ENCODE data around the gene HFE. TPM values are rescaled to one million over a fixed set of nuclear protein-coding genes. Genes with fewer than 3 reads are reported as not detected.
"Not testable (repeated sequence)": the region's sequence is repeated elsewhere in the genome, so short reads cannot be mapped to it uniquely, and the experiment has no call there.

The HFE gene
- 1 to 10 TPM; 3.1 to 3.4 TPM for total RNA-seq

GRCh38 chr6:26087284-26088115 is at the start of gene HFE:
TSS of gene HFE (plus strand) at chr6:26087429. CDS start at chr6:26087441, 12 bp downstream.
- peaks cover 3% of the 10 kb centered on the region for H3K36me3 Mint-ChIP-seq (ENCODE audit: low read depth)
- POLR2A ChIA-PET, result interaction anchor here (0.7 to 3.5 kb wide), 15 partner anchors 9 to 1727 kb away, joined by 3 to 50 read pairs (median 8); a partner anchor contains a TSS

GRCh38 chr6:26041946-26042345 is 45.3 kb upstream of the HFE start:
- no peaks in the 10 kb centered on the region for H3K27me3 Mint-ChIP-seq
- no peak overlapping the region for H3K4me3 Mint-ChIP-seq
- POLR2A ChIA-PET, result interaction anchor here (5.3 to 16.9 kb wide), 5 partner anchors 13 to 1091 kb away, joined by 49 to 2531 read pairs (median 276); a partner anchor contains a TSS
- peaks cover 32% of the 10 kb centered on the region for H3K4me1 Mint-ChIP-seq
- H3K27ac Mint-ChIP-seq, result peak overlapping the region; percentile 99
- H3K36me3 Mint-ChIP-seq (ENCODE audit: low read depth), result peaks cover 3% of the 10 kb centered on the region
- no peaks in the 10 kb centered on the region for H3K9me3 Mint-ChIP-seq
- DNase-seq, result no peak
- CTCF ChIA-PET, result interaction anchor here (2.6 kb wide), 1 partner anchor 15 kb away, joined by 36 read pairs; a partner anchor contains a TSS

More at GRCh38 chr6:26087284-26088115, at the start of gene HFE:
- H3K27me3 Mint-ChIP-seq, result peaks cover 8% of the 10 kb centered on the region
- DNase-seq, result peak; percentile 37
- peak within 1 kb of the TSS; percentile 77 for H3K4me3 Mint-ChIP-seq
- H3K27ac Mint-ChIP-seq, result peak within 1 kb of the TSS; percentile 47
- CTCF ChIA-PET, result interaction anchor here (0.9 to 5.0 kb wide), 7 partner anchors 10 to 36 kb away, joined by 3 to 51 read pairs (median 12); a partner anchor contains a TSS
- peaks cover 37% of the 10 kb centered on the region for H3K4me1 Mint-ChIP-seq
- no peaks in the 10 kb centered on the region for H3K9me3 Mint-ChIP-seq

- DNase-seq, result peak; percentile 79
- Mint-ChIP-seq H3K36me3 (ENCODE audit: low read depth) (peaks cover 5% of the 10 kb centered on the region), H3K4me3 (peak overlapping the region; percentile 79), H3K4me1 (peaks cover 37% of the 10 kb centered on the region), H3K27ac (peak overlapping the region; percentile 99), H3K9me3 (no peaks in the 10 kb centered on the region), H3K27me3 (no peaks in the 10 kb centered on the region)
- ChIA-PET CTCF (interaction anchor here (0.8 to 4.8 kb wide), 12 partner anchors 10 to 155 kb away, joined by 3 to 72 read pairs (median 4); a partner anchor contains a TSS), POLR2A (interaction anchor here (0.6 to 16.9 kb wide), 46 partner anchors 11 to 1849 kb away, joined by 3 to 2531 read pairs (median 8); partner anchors contain the start of genes HFE and TRIM38)
These were observed 43.7 kb upstream of the HFE start for GRCh38 chr6:26043384-26044139.

- H3K4me3 Mint-ChIP-seq, result peak overlapping the region; percentile 79
- H3K36me3 Mint-ChIP-seq (ENCODE audit: low read depth), result peaks cover 5% of the 10 kb centered on the region
- H3K27ac Mint-ChIP-seq, result peak overlapping the region; percentile 99
- ChIA-PET CTCF (interaction anchor here (0.8 to 4.8 kb wide), 15 partner anchors 11 to 155 kb away, joined by 3 to 72 read pairs (median 6); a partner anchor contains a TSS), POLR2A (interaction anchor here (0.7 to 16.9 kb wide), 53 partner anchors 10 to 1848 kb away, joined by 3 to 2531 read pairs (median 9); partner anchors contain the start of genes HFE and TRIM38)
- H3K4me1 Mint-ChIP-seq, result peaks cover 41% of the 10 kb centered on the region
- DNase-seq, result peak; percentile 67
- H3K9me3 Mint-ChIP-seq, result no peaks in the 10 kb centered on the region
- H3K27me3 Mint-ChIP-seq, result no peaks in the 10 kb centered on the region
These were observed 42.8 kb upstream of the HFE start for GRCh38 chr6:26044140-26045064.

- ChIA-PET POLR2A (interaction anchor here (1.0 to 16.9 kb wide), 38 partner anchors 9 to 1848 kb away, joined by 3 to 2531 read pairs (median 12); partner anchors contain the start of genes HFE and TRIM38), CTCF (interaction anchor here (0.7 to 4.8 kb wide), 11 partner anchors 10 to 192 kb away, joined by 3 to 72 read pairs (median 6); a partner anchor contains a TSS)
- H3K36me3 Mint-ChIP-seq (ENCODE audit: low read depth), result peaks cover 5% of the 10 kb centered on the region
- peaks cover 44% of the 10 kb centered on the region for H3K4me1 Mint-ChIP-seq
- DNase-seq, result peak; percentile 82
- no peaks in the 10 kb centered on the region for H3K9me3 Mint-ChIP-seq
- peak overlapping the region; percentile 99 for H3K27ac Mint-ChIP-seq
- peak overlapping the region; percentile 79 for H3K4me3 Mint-ChIP-seq
- no peaks in the 10 kb centered on the region for H3K27me3 Mint-ChIP-seq
These were observed 41.9 kb upstream of the HFE start for GRCh38 chr6:26045065-26045927.

- Mint-ChIP-seq H3K9me3 (no peaks in the 10 kb centered on the region), H3K4me1 (peaks cover 44% of the 10 kb centered on the region), H3K4me3 (peak overlapping the region; percentile 79), H3K27me3 (no peaks in the 10 kb centered on the region), H3K36me3 (ENCODE audit: low read depth) (peaks cover 5% of the 10 kb centered on the region), H3K27ac (peak overlapping the region; percentile 99)
- no peak for DNase-seq
- CTCF ChIA-PET, result interaction anchor here (0.8 to 4.8 kb wide), 11 partner anchors 10 to 191 kb away, joined by 3 to 72 read pairs (median 6); a partner anchor contains a TSS
- POLR2A ChIA-PET, result interaction anchor here (0.8 to 16.9 kb wide), 39 partner anchors 9 to 1847 kb away, joined by 3 to 2531 read pairs (median 10); partner anchors contain the start of genes HFE and TRIM38
These were observed 41.3 kb upstream of the HFE start for GRCh38 chr6:26045928-26046368.

GRCh38 chr6:26047329-26047728 is 39.9 kb upstream of the HFE start:
- CTCF ChIA-PET, result interaction anchor here (2.0 to 4.8 kb wide), 3 partner anchors 14 to 50 kb away, joined by 5 to 72 read pairs (median 31); a partner anchor contains a TSS

GRCh38 chr6:26048590-26048989 is 38.6 kb upstream of the HFE start:
- no peak overlapping the region for H3K27ac Mint-ChIP-seq
- ChIA-PET CTCF (interaction anchor here (1.0 to 2.1 kb wide), 3 partner anchors 17 to 48 kb away, joined by 4 to 6 read pairs (median 5); no protein-coding TSS in a partner anchor), POLR2A (interaction anchor here (1.0 to 16.9 kb wide), 8 partner anchors 9 to 187 kb away, joined by 3 to 2531 read pairs (median 44); a partner anchor contains a TSS)
- DNase-seq, result no peak
- no peak overlapping the region for H3K4me3 Mint-ChIP-seq
- H3K4me1 Mint-ChIP-seq, result peaks cover 42% of the 10 kb centered on the region
- peaks cover 5% of the 10 kb centered on the region for H3K36me3 Mint-ChIP-seq (ENCODE audit: low read depth)
- no peaks in the 10 kb centered on the region for H3K27me3 Mint-ChIP-seq
- no peaks in the 10 kb centered on the region for H3K9me3 Mint-ChIP-seq

More at GRCh38 chr6:26047329-26047728, 39.9 kb upstream of the HFE start:
- POLR2A ChIA-PET, result interaction anchor here (1.6 to 16.9 kb wide), 10 partner anchors 7 to 1086 kb away, joined by 4 to 2531 read pairs (median 82); a partner anchor contains a TSS
- Mint-ChIP-seq H3K27ac (peak overlapping the region; percentile 55), H3K4me1 (peaks cover 46% of the 10 kb centered on the region), H3K4me3 (peak overlapping the region; percentile 22)
- H3K27me3 Mint-ChIP-seq; H3K36me3 Mint-ChIP-seq (ENCODE audit: low read depth); H3K9me3 Mint-ChIP-seq; DNase-seq: not testable (repeated sequence)

- H3K27me3 Mint-ChIP-seq, result no peaks in the 10 kb centered on the region
- peaks cover 12% of the 10 kb centered on the region for H3K36me3 Mint-ChIP-seq (ENCODE audit: low read depth)
- peaks cover 41% of the 10 kb centered on the region for H3K4me1 Mint-ChIP-seq
- ChIA-PET POLR2A (interaction anchor here (0.7 to 16.9 kb wide), 7 partner anchors 7 to 182 kb away, joined by 3 to 2531 read pairs (median 180); a partner anchor contains a TSS), CTCF (interaction anchor here (1.2 to 3.5 kb wide), 2 partner anchors 26 to 45 kb away, joined by 4 to 15 read pairs; no protein-coding TSS in a partner anchor)
- no peaks in the 10 kb centered on the region for H3K9me3 Mint-ChIP-seq
- no peak for DNase-seq
- H3K4me3 Mint-ChIP-seq, result no peak overlapping the region
- no peak overlapping the region for H3K27ac Mint-ChIP-seq
These were observed 35.4 kb upstream of the HFE start for GRCh38 chr6:26051665-26052310.

- H3K4me3 Mint-ChIP-seq, DNase-seq, H3K27me3 Mint-ChIP-seq, H3K9me3 Mint-ChIP-seq: not testable (repeated sequence)
- H3K27ac Mint-ChIP-seq, result peak overlapping the region; percentile 99
- peaks cover 39% of the 10 kb centered on the region for H3K4me1 Mint-ChIP-seq
- peaks cover 10% of the 10 kb centered on the region for H3K36me3 Mint-ChIP-seq (ENCODE audit: low read depth)
- ChIA-PET POLR2A (interaction anchor here (1.0 to 16.9 kb wide), 6 partner anchors 8 to 135 kb away, joined by 3 to 2531 read pairs (median 218); a partner anchor contains a TSS), CTCF (interaction anchor here (1.2 to 3.5 kb wide), 2 partner anchors 27 to 44 kb away, joined by 4 to 15 read pairs; no protein-coding TSS in a partner anchor)
These were observed 34.4 kb upstream of the HFE start for GRCh38 chr6:26052762-26053250.
